Hypothalamus (tissue), 51 donors: ENCODE data around the gene EEF1G.
"Not testable (repeated sequence)": the region's sequence is repeated elsewhere in the genome, so short reads cannot be mapped to it uniquely, and the experiment has no call there.

Experiments used
- DNase-seq, 51 donors: peaks; one replicate each; lab custom pipeline; 2025; lab: John Stamatoyannopoulos, UW

Gene EEF1G

GRCh38 chr11:62573592-62574362 is at the start of gene EEF1G:
Gene EEF1G (minus strand): TSS chr11:62573891. CDS start chr11:62573842, 49 bp downstream.
- peak; percentile 87 to 99 (median 97) for DNase-seq

- no peak for DNase-seq
Observed at GRCh38 chr11:62622476-62623089, 48.9 kb upstream of the EEF1G start.

- peak; percentile 84 to 99 (median 97) for DNase-seq
Observed at GRCh38 chr11:62621567-62622470, 48.1 kb upstream of the EEF1G start, which contains the start of gene B3GAT3. Gene B3GAT3 (minus strand): TSS chr11:62621986. CDS start chr11:62621947, 39 bp downstream.

- no peak for DNase-seq
Observed at GRCh38 chr11:62621027-62621566, 47.4 kb upstream of the EEF1G start.

GRCh38 chr11:62616957-62617356 is 43.3 kb upstream of the EEF1G start:
- DNase-seq = not testable (repeated sequence)

GRCh38 chr11:62615521-62615920 is 41.8 kb upstream of the EEF1G start:
- no peak for DNase-seq

- peak in 3 of 51 donors; percentile 31 to 50 (median 37) for DNase-seq
Observed at GRCh38 chr11:62614275-62614674, 40.6 kb upstream of the EEF1G start.

- DNase-seq = peak in 27 of 51 donors; percentile 36 to 84 (median 65)
Observed at GRCh38 chr11:62613291-62613778, 39.6 kb upstream of the EEF1G start.

GRCh38 chr11:62612366-62613290 is 38.9 kb upstream of the EEF1G start, which contains the start of the genes EML3 and ROM1:
Gene EML3 (minus strand): TSS chr11:62612775. CDS start chr11:62612457, 318 bp downstream.
Gene ROM1 (plus strand): TSS chr11:62613257. CDS start chr11:62613282, 25 bp downstream.
- peak in 50 of 51 donors; percentile 50 to 97 (median 80) for DNase-seq

GRCh38 chr11:62611705-62612365 is 38.1 kb upstream of the EEF1G start:
- DNase-seq = peak in 19 of 51 donors; percentile 10 to 62 (median 32)

GRCh38 chr11:62610814-62611704 is 37.4 kb upstream of the EEF1G start:
- DNase-seq = no peak

GRCh38 chr11:62610403-62610802 is 36.7 kb upstream of the EEF1G start:
- no peak for DNase-seq

GRCh38 chr11:62608776-62609175 is 35.1 kb upstream of the EEF1G start:
- DNase-seq = no peak

- DNase-seq = no peak
Observed at GRCh38 chr11:62607714-62608113, 34.0 kb upstream of the EEF1G start.

GRCh38 chr11:62605902-62606301 is 32.2 kb upstream of the EEF1G start:
- DNase-seq = no peak

GRCh38 chr11:62605467-62605866 is 31.8 kb upstream of the EEF1G start:
- no peak for DNase-seq

GRCh38 chr11:62604460-62605120 is 30.9 kb upstream of the EEF1G start:
- DNase-seq = peak in 1 of 51 donors; percentile 11
